Tibial artery (tissue), 4 donors: Measurements from ENCODE around the gene GPER1.

Experiments
- DNase-seq, 2 donors: peaks; one replicate each; pipeline ENCODE4 v3.0.0-alpha.2; 2019
- H3K27ac ChIP-seq, 2 donors: fragments of 200-600 bp; sonication (generic) in 1 of 2; 1 replicate in 1 of 2; 2 replicates in 1 of 2; pipeline ENCODE4 v1.5.1; 2018 to 2019; ENCODE audit warnings: mild to moderate bottlenecking in 1 of 2
- H3K27me3 ChIP-seq, 2 donors: fragments of 200-600 bp; sonication (generic) in 1 of 2; one replicate each; pipeline versions ENCODE4 v1.5.1 to v1.6.0; 2016 to 2019
- H3K36me3 ChIP-seq, 3 donors: fragments of 200-600 bp; sonication (generic) in 2 of 3; one replicate each; pipeline ENCODE4 v1.5.1; 2016 to 2019; ENCODE audit warnings: mild to moderate bottlenecking in 2 of 3
- H3K4me1 ChIP-seq, 4 donors: fragments of 200-600 bp; sonication (generic) in 2 of 4; 1 replicate in 3 of 4; 2 replicates in 1 of 4; pipeline ENCODE4 v1.5.1; 2016 to 2019
- H3K4me3 ChIP-seq, 2 donors: fragments of 200-600 bp; sonication (generic) in 1 of 2; 1 replicate in 1 of 2; 2 replicates in 1 of 2; pipeline ENCODE4 v1.5.1; 2018 to 2019; ENCODE audit warnings: mild to moderate bottlenecking in 2 of 2
- H3K9me3 ChIP-seq, 3 donors: fragments of 200-600 bp; sonication (generic) in 1 of 3; one replicate each; pipeline ENCODE4 v1.5.1; 2016 to 2019
- intact Hi-C: fragments of 100-400 bp; cut with DNase I; formaldehyde crosslinking; loops from one replicate; pipeline ENCODE4 v1.15.0; 2023; ENCODE audit warnings: low total_unique reads
- TF ChIP-seq, protein P1 (sequence below), 2 experiments: fragments of 200-600 bp in 1 of 2; fragments of 450-650 bp in 1 of 2; IDR thresholded peaks; one replicate each; pipeline ENCODE4 v1.5.1; 2017 to 2019; ENCODE audit warnings: antibody characterized with exemption in 2 of 2, mild to moderate bottlenecking in 1 of 2, moderate library complexity in 1 of 2

The GPER1 gene

DNA sequence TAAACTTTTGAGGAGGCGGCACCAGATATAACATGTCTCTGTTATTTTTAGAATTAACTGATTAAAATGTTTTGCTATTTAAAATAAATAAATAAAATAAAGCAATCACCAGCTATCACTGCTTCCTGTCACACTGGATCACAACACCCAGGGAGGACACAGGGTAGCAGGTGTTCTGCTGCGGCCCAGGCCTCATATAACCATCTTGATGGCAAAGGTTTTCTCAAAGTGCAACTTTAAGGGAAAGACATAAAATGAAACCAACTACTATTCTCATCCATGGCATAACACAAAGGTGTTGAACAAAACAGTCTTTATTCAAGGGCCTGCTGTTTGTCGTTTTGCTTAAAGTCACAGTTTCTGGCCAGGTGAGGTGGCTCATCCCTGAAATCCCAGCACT, 23.2 kb downstream of the GPER1 start:
- Histone ChIP-seq H3K9me3 (no peaks in the 10 kb centered on the region), H3K36me3 (peaks cover 0 to 4% (median 0%) of the 10 kb centered on the region in 3 donors), H3K27ac (no peak overlapping the region), H3K4me1 (peaks cover 0 to 4% (median 0%) of the 10 kb centered on the region in 4 donors), H3K4me3 (no peak overlapping the region), H3K27me3 (no peaks in the 10 kb centered on the region)
- DNase-seq = no peak
- intact Hi-C loops = no loop called here
- TF ChIP-seq, protein P1, sequence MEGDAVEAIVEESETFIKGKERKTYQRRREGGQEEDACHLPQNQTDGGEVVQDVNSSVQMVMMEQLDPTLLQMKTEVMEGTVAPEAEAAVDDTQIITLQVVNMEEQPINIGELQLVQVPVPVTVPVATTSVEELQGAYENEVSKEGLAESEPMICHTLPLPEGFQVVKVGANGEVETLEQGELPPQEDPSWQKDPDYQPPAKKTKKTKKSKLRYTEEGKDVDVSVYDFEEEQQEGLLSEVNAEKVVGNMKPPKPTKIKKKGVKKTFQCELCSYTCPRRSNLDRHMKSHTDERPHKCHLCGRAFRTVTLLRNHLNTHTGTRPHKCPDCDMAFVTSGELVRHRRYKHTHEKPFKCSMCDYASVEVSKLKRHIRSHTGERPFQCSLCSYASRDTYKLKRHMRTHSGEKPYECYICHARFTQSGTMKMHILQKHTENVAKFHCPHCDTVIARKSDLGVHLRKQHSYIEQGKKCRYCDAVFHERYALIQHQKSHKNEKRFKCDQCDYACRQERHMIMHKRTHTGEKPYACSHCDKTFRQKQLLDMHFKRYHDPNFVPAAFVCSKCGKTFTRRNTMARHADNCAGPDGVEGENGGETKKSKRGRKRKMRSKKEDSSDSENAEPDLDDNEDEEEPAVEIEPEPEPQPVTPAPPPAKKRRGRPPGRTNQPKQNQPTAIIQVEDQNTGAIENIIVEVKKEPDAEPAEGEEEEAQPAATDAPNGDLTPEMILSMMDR (IDR thresholded peaks at IDR 0.05) = no peak

DNA sequence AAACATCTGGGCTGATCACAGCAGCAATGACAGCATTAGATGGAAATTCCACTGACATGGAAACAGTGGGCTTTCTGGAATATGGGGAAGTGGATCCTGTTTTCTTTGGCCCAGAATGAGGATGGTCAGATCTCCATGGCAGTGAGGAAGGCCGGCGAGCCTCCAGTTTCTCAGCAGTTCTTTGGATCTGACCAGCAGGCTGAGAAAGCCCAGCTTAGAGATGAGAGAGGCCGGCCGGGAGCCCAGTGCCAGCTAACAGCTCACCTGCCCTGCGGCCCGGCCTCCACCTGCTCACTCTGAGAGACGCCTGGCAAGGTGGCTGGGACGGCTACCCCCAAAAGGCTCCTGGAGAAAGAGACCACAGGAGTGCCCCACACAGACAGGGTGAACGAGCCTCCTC, 24.2 kb downstream of the GPER1 start:
- H3K27me3 ChIP-seq = no peaks in the 10 kb centered on the region
- H3K4me1 ChIP-seq = peaks cover 0 to 4% (median 0%) of the 10 kb centered on the region in 4 donors
- DNase-seq = no peak
- no peak overlapping the region for H3K27ac ChIP-seq
- intact Hi-C loops = no loop called here
- no peaks in the 10 kb centered on the region for H3K9me3 ChIP-seq
- no peak overlapping the region for H3K4me3 ChIP-seq
- H3K36me3 ChIP-seq = peaks cover 0 to 4% (median 0%) of the 10 kb centered on the region in 3 donors
- TF ChIP-seq, protein P1 (IDR thresholded peaks at IDR 0.05) = no peak

DNA sequence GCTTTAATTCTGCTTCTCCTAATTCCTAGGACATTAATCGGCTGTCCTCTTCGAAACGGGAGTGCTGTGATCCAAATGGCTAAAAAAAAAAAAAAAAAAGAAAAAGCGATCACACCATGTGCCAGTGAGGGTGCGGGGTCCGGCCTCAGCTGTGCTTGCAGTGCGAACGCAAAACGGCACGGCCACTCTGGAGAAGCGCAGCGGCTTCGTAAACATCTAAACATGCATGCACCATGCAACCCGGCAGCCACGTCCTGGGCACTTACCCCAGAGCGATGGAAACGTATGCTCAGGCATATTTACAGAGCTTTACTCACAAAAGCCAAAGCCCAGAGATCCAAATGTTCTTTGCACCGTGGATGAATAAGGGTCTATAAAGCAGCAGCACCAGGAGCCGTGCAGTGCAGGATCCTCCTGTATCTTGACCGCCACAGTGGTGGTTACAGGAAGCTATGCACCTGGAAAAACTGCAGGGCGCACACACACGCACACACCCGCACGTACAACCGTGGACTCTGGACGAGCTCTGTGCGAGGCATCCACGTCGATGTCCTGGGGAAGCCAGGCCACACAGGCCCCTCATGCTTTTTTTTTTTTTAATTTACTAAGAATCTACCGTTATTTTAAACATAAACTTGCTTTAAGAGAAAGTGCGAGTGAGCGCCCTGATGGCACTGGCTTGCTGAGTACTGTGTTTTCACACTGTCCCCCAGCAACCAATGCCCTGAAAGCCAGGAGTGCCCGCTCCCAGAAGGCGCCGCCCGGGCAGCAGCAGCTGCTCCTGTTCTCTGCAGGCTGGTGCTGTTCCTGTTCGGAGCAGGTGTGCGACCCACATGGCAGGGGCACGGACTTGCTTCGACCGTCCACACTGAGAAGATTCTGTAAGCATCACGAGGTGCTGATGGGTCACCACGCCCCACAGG, 25.0 kb downstream of the GPER1 start:
- TF ChIP-seq, protein P1 (IDR thresholded peaks at IDR 0.05) = no peak
- Histone ChIP-seq H3K4me3 (no peak overlapping the region), H3K4me1 (peaks cover 0 to 4% (median 0%) of the 10 kb centered on the region in 4 donors), H3K36me3 (peaks cover 0 to 4% (median 0%) of the 10 kb centered on the region in 3 donors), H3K27ac (no peak overlapping the region), H3K27me3 (no peaks in the 10 kb centered on the region), H3K9me3 (no peaks in the 10 kb centered on the region)
- no peak for DNase-seq
- intact Hi-C loops = no loop called here

DNA sequence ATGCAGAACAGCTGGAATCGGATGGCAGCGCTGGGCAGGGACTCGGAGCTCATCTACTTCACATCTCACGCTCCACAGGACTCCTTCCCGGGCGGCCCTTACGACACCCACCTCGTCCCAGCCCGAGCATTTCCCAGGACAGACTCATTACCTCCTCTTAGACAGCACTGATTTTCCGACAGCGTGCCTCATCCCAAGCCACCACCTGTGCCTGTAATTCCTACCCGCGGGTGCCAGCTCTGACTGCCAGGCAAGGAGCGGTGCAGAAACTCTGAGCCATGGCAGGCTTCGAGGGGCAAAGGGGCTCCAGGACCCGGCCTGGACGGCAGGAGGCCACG, 25.6 kb downstream of the GPER1 start:
- Histone ChIP-seq H3K4me3 (no peak overlapping the region), H3K9me3 (no peaks in the 10 kb centered on the region), H3K36me3 (peaks cover 0 to 4% (median 0%) of the 10 kb centered on the region in 3 donors), H3K27ac (no peak overlapping the region), H3K4me1 (peaks cover 0 to 4% (median 0%) of the 10 kb centered on the region in 4 donors), H3K27me3 (no peaks in the 10 kb centered on the region)
- DNase-seq = no peak
- intact Hi-C loops = no loop called here
- TF ChIP-seq, protein P1 (IDR thresholded peaks at IDR 0.05) = no peak

DNA sequence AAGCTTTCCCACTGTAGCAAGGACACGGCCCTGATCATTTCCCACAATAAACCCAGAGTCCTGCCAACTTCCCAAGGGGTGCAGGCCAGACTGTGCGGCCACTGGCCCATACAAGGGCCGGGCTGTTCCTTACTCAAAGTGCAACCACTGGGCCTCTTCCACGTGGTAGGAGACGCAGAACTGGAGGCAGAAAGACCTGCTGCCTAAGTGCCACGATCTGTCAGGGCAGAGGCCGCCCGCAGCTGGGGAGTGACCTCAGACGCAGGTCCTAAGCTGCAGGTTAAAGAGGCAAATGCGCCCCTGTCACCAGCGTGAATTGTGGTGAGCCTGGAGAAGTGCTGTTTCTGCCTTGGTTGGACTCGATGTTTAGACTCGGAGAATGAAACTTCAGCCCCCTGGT, 26.2 kb downstream of the GPER1 start:
- intact Hi-C loops = no loop called here
- Histone ChIP-seq H3K27ac (no peak overlapping the region), H3K9me3 (no peaks in the 10 kb centered on the region)

More for the DNA sequence above, 26.2 kb downstream of the GPER1 start:
- Histone ChIP-seq H3K36me3 (peaks cover 0 to 4% (median 0%) of the 10 kb centered on the region in 3 donors), H3K27me3 (no peaks in the 10 kb centered on the region), H3K4me3 (no peak overlapping the region), H3K4me1 (peaks cover 0 to 4% (median 0%) of the 10 kb centered on the region in 4 donors)
- DNase-seq = no peak
- TF ChIP-seq, protein P1 (IDR thresholded peaks at IDR 0.05) = no peak
